ENCODE data around the gene ANO2.

Gene ANO2

GRCh38 chr12:5881666-5882065 lies 63.4 kb downstream of the ANO2 start:
- Histone ChIP-seq H3K4me1 (no peaks in the 10 kb centered on the region), H3K36me3 (no peaks in the 10 kb centered on the region), H3K4me3 (no peak overlapping the region), H3K9me3 (no peaks in the 10 kb centered on the region), H3K27me3 (peaks cover 0 to 22% of the 10 kb centered on the region in 2 donors), H3K27ac (no peak overlapping the region)
- intact Hi-C loops (cut with DNase I; ENCODE audit: low total_unique reads): no loop called here
- no peak for TF ChIP-seq CTCF (IDR thresholded peaks at IDR 0.05)
- no peak for DNase-seq

GRCh38 chr12:5881101-5881606 lies 63.9 kb downstream of the ANO2 start:
- H3K4me3 ChIP-seq: no peak overlapping the region
- intact Hi-C loops (cut with DNase I; ENCODE audit: low total_unique reads): no loop called here
- no peaks in the 10 kb centered on the region for H3K36me3 ChIP-seq

GRCh38 chr12:5875851-5876250 lies 69.2 kb downstream of the ANO2 start:
- peaks cover 0 to 21% of the 10 kb centered on the region in 2 donors for H3K27me3 ChIP-seq
- no peak overlapping the region for H3K4me3 ChIP-seq
- H3K9me3 ChIP-seq: no peaks in the 10 kb centered on the region
- no peak for TF ChIP-seq CTCF (IDR thresholded peaks at IDR 0.05)
- H3K27ac ChIP-seq: no peak overlapping the region
- no peak for DNase-seq
- H3K36me3 ChIP-seq: no peaks in the 10 kb centered on the region
- H3K4me1 ChIP-seq: no peaks in the 10 kb centered on the region
- intact Hi-C loops (cut with DNase I; ENCODE audit: low total_unique reads): no loop called here

More at GRCh38 chr12:5881101-5881606, 63.9 kb downstream of the ANO2 start:
- TF ChIP-seq CTCF (IDR thresholded peaks at IDR 0.05): no peak
- Histone ChIP-seq H3K4me1 (no peaks in the 10 kb centered on the region), H3K27me3 (peaks cover 0 to 20% of the 10 kb centered on the region in 2 donors), H3K27ac (no peak overlapping the region), H3K9me3 (no peaks in the 10 kb centered on the region)
- DNase-seq: no peak

GRCh38 chr12:5874514-5874913 lies 70.5 kb downstream of the ANO2 start:
- Histone ChIP-seq H3K9me3 (no peaks in the 10 kb centered on the region), H3K4me1 (no peaks in the 10 kb centered on the region), H3K27me3 (peaks cover 0 to 20% of the 10 kb centered on the region in 2 donors), H3K36me3 (no peaks in the 10 kb centered on the region), H3K27ac (no peak overlapping the region), H3K4me3 (no peak overlapping the region)
- no peak for TF ChIP-seq CTCF (IDR thresholded peaks at IDR 0.05)
- intact Hi-C loops (cut with DNase I; ENCODE audit: low total_unique reads): no loop called here
- no peak for DNase-seq

- intact Hi-C loops (cut with DNase I; ENCODE audit: low total_unique reads): no loop called here
- no peak overlapping the region for H3K27ac ChIP-seq
- TF ChIP-seq CTCF (IDR thresholded peaks at IDR 0.05): no peak
- no peaks in the 10 kb centered on the region for H3K9me3 ChIP-seq
- no peaks in the 10 kb centered on the region for H3K36me3 ChIP-seq
- no peak for DNase-seq
- H3K4me3 ChIP-seq: no peak overlapping the region
- peaks cover 0 to 12% of the 10 kb centered on the region in 2 donors for H3K27me3 ChIP-seq
- H3K4me1 ChIP-seq: no peaks in the 10 kb centered on the region
Measured at GRCh38 chr12:5873281-5873919, 71.7 kb downstream of the ANO2 start.
